HEK293 (cell line): ENCODE data around the gene THAP2.

Experiments used
- HOXC10 ChIP-seq: sonication (generic); formaldehyde crosslinking; IDR thresholded peaks from 2 replicates; pipeline ENCODE4 v1.8.1; 2023; ENCODE audit warnings: mild to moderate bottlenecking, missing genetic modification reagents
- PRDM1 ChIP-seq: fragments of 450-650 bp; formaldehyde crosslinking; IDR thresholded peaks from 2 replicates; pipeline ENCODE4; 2016; ENCODE audit warnings: missing biosample characterization, missing genetic modification characterization
- ZBTB1 ChIP-seq: fragments of 450-650 bp; formaldehyde crosslinking; IDR thresholded peaks from 2 replicates; pipeline ENCODE4 v1.5.1; 2016; ENCODE audit warnings: missing biosample characterization, missing genetic modification characterization
- ZNF302 ChIP-seq: fragments of 450-650 bp; formaldehyde crosslinking; IDR thresholded peaks from 2 replicates; pipeline ENCODE4 v1.5.1; 2016; ENCODE audit warnings: missing biosample characterization, missing genetic modification characterization, low read depth
- ZNF311 ChIP-seq: fragments of 450-650 bp; formaldehyde crosslinking; IDR thresholded peaks from 2 replicates; pipeline ENCODE4 v1.5.1; 2017; ENCODE audit warnings: missing biosample characterization, missing genetic modification characterization, borderline replicate concordance
- ZNF473 ChIP-seq: fragments of 450-650 bp; formaldehyde crosslinking; IDR thresholded peaks from 2 replicates; pipeline ENCODE4 v1.5.1; 2017; ENCODE audit warnings: missing biosample characterization, missing genetic modification characterization
- TF ChIP-seq, protein P1 (sequence below): fragments of 450-650 bp; formaldehyde crosslinking; IDR thresholded peaks from 2 replicates; pipeline ENCODE4 v1.5.1; 2016; ENCODE audit warnings: missing biosample characterization, missing genetic modification characterization
- TF ChIP-seq, protein P2 (sequence below): fragments of 450-650 bp; formaldehyde crosslinking; IDR thresholded peaks from 2 replicates; pipeline ENCODE4 v1.5.1; 2016; ENCODE audit warnings: missing biosample characterization, missing genetic modification characterization
- TF ChIP-seq, protein P3 (sequence below): fragments of 450-650 bp; formaldehyde crosslinking; IDR thresholded peaks from 2 replicates; pipeline ENCODE4 v1.5.1; 2017; ENCODE audit warnings: missing biosample characterization, mild to moderate bottlenecking, missing genetic modification characterization, moderate library complexity
- TF ChIP-seq, protein P4 (sequence below): fragments of 450-650 bp; formaldehyde crosslinking; IDR thresholded peaks from 2 replicates; pipeline ENCODE4 v1.5.1; 2016; ENCODE audit warnings: missing biosample characterization, missing genetic modification characterization

DNA sequence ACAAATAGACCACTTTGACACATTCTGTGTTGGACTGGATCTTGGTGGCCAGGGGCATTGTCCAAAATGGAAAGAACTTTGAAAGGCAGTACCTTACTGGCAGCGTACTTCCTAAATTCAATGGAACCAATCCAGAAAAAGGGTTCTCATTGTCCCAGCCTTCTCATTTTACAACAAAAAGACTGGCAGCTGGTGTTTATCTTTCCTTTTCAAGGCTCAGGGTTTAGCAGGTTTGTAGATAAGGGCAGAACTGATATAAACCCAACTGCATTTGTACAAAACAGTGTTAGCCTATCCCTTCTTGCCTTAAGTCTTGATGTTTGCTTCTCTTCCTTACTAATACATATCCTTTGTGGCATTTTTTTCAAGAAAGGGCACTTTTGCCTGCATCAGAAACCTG, 7.7 kb downstream of the THAP2 start:
- TF ChIP-seq ZNF473 (tag by site-specific recombination) (no peak), ZNF311 (tag by site-specific recombination) (no peak), PRDM1 (0 out of 2 replicates have a peak, but pooled peaks have one; percentile 32), HOXC10 (CRISPR knock-in tag) (no peak), ZNF302 (no peak), ZBTB1 (tag by site-specific recombination) (no peak)
- TF ChIP-seq, protein P1, sequence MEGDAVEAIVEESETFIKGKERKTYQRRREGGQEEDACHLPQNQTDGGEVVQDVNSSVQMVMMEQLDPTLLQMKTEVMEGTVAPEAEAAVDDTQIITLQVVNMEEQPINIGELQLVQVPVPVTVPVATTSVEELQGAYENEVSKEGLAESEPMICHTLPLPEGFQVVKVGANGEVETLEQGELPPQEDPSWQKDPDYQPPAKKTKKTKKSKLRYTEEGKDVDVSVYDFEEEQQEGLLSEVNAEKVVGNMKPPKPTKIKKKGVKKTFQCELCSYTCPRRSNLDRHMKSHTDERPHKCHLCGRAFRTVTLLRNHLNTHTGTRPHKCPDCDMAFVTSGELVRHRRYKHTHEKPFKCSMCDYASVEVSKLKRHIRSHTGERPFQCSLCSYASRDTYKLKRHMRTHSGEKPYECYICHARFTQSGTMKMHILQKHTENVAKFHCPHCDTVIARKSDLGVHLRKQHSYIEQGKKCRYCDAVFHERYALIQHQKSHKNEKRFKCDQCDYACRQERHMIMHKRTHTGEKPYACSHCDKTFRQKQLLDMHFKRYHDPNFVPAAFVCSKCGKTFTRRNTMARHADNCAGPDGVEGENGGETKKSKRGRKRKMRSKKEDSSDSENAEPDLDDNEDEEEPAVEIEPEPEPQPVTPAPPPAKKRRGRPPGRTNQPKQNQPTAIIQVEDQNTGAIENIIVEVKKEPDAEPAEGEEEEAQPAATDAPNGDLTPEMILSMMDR (tag by site-specific recombination): no peak
- TF ChIP-seq, protein P2, sequence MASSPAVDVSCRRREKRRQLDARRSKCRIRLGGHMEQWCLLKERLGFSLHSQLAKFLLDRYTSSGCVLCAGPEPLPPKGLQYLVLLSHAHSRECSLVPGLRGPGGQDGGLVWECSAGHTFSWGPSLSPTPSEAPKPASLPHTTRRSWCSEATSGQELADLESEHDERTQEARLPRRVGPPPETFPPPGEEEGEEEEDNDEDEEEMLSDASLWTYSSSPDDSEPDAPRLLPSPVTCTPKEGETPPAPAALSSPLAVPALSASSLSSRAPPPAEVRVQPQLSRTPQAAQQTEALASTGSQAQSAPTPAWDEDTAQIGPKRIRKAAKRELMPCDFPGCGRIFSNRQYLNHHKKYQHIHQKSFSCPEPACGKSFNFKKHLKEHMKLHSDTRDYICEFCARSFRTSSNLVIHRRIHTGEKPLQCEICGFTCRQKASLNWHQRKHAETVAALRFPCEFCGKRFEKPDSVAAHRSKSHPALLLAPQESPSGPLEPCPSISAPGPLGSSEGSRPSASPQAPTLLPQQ (tag by site-specific recombination): no peak
- TF ChIP-seq, protein P3, sequence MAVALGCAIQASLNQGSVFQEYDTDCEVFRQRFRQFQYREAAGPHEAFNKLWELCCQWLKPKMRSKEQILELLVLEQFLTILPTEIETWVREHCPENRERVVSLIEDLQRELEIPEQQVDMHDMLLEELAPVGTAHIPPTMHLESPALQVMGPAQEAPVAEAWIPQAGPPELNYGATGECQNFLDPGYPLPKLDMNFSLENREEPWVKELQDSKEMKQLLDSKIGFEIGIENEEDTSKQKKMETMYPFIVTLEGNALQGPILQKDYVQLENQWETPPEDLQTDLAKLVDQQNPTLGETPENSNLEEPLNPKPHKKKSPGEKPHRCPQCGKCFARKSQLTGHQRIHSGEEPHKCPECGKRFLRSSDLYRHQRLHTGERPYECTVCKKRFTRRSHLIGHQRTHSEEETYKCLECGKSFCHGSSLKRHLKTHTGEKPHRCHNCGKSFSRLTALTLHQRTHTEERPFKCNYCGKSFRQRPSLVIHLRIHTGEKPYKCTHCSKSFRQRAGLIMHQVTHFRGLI (tag by site-specific recombination): no peak
- TF ChIP-seq, protein P4, sequence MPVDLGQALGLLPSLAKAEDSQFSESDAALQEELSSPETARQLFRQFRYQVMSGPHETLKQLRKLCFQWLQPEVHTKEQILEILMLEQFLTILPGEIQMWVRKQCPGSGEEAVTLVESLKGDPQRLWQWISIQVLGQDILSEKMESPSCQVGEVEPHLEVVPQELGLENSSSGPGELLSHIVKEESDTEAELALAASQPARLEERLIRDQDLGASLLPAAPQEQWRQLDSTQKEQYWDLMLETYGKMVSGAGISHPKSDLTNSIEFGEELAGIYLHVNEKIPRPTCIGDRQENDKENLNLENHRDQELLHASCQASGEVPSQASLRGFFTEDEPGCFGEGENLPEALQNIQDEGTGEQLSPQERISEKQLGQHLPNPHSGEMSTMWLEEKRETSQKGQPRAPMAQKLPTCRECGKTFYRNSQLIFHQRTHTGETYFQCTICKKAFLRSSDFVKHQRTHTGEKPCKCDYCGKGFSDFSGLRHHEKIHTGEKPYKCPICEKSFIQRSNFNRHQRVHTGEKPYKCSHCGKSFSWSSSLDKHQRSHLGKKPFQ: no peak
